ENCODE measurements around the gene KANK2. TPM values are rescaled to one million over a fixed set of nuclear protein-coding genes. Genes with fewer than 3 reads are reported as not detected.
"Not testable (repeated sequence)": the region's sequence is repeated elsewhere in the genome, so short reads cannot be mapped to it uniquely, and the experiment has no call there.

KANK2 gene
- total and polyA plus RNA-seq, 8 donors, result 19.0 to 48.7 (median 28.7) TPM

DNA sequence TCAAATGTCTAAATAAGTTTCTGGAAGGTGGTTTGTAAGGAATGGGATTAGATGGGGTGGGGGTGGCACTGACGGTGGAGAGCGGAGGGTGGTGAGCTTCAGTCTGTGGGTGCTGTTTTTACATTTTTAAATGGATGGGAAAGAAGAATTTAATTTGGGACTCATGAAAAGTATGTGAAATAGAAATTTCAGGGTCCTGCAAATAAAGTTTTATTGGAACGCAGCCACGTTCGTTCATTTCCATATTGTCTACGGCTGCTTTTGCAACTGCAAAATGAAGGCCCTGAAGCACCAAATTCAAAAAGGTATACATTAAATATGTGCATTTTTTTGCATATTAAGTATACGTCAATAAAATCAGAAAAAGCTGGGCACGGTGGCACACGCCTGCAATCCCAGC lies 9.9 kb downstream of the KANK2 start:
- ATAC-seq, result no peak
- H3K36me3 ChIP-seq, result peaks cover 0 to 6% (median 0%) of the 10 kb centered on the region in 3 donors

DNA sequence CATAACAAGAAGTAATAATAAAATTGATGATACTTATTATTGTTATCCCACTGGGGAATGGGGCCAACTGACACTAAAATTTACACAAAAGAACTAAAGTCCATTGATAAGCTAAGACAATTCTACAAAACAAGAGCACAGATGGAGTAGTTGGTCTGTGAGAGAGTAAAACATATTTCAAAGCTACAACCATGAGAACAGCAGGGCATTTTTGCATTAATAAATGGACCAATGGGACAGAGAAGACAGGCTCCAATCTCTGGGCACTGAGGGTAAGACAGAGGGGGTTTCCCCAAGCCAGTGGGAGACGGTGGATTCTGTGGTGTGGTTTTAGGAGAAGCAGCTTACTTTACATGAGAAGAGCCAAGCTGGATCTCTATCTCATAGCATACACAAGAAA lies 14.4 kb downstream of the KANK2 start:
- WGBS, 2 donors, result 94 to 100% methylated on average over 1 of the region's 1 CpG
- Histone ChIP-seq H3K4me1 (peaks cover 0 to 16% (median 0%) of the 10 kb centered on the region in 3 donors), H3K27ac (no peak overlapping the region)

More for the DNA sequence above, 9.9 kb downstream of the KANK2 start:
- FAIRE-seq, result no peak
- TF ChIP-seq, protein P1, sequence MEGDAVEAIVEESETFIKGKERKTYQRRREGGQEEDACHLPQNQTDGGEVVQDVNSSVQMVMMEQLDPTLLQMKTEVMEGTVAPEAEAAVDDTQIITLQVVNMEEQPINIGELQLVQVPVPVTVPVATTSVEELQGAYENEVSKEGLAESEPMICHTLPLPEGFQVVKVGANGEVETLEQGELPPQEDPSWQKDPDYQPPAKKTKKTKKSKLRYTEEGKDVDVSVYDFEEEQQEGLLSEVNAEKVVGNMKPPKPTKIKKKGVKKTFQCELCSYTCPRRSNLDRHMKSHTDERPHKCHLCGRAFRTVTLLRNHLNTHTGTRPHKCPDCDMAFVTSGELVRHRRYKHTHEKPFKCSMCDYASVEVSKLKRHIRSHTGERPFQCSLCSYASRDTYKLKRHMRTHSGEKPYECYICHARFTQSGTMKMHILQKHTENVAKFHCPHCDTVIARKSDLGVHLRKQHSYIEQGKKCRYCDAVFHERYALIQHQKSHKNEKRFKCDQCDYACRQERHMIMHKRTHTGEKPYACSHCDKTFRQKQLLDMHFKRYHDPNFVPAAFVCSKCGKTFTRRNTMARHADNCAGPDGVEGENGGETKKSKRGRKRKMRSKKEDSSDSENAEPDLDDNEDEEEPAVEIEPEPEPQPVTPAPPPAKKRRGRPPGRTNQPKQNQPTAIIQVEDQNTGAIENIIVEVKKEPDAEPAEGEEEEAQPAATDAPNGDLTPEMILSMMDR (IDR thresholded peaks at IDR 0.05), result no peak
- no peak for DNase-seq
- intact Hi-C loops (cut with DNase I), result no loop called here
- Histone ChIP-seq H3K4me3 (no peak overlapping the region), H3K4me1 (peaks cover 0 to 25% (median 0%) of the 10 kb centered on the region in 3 donors), H3K27ac (no peak overlapping the region), H3K27me3 (no peaks in the 10 kb centered on the region), H3K9me3 (no peaks in the 10 kb centered on the region)
- 90 to 97% methylated on average over 9 of the region's 9 CpGs for WGBS, 2 donors

DNA sequence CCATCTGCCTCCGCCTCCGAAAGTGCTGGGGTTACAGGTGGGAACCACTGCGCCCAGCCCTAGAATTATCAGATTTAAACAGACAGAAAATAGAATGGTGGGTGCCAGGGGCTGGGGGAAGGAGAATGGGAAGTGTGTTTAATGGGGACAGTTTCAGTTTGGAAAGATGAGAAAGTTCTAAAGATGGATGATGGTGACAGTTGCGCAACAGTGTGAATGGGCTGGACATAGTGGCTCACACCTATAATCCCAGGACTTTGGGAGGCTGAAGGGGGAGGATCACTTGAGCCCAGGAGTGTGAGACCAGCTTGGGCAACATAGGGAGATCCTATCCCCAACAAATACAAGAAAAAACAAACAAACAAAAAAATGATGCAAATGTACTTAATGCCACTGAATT lies 15.9 kb downstream of the KANK2 start:
- WGBS, 2 donors, result 93 to 95% methylated on average over 4 of the region's 4 CpGs
- Histone ChIP-seq H3K4me3 (no peak overlapping the region), H3K27me3 (no peaks in the 10 kb centered on the region), H3K36me3 (peaks cover 0 to 3% (median 3%) of the 10 kb centered on the region in 3 donors), H3K9me3 (no peaks in the 10 kb centered on the region), H3K4me1 (peaks cover 0 to 16% (median 0%) of the 10 kb centered on the region in 3 donors), H3K27ac (no peak overlapping the region)
- intact Hi-C loops (cut with DNase I), result no loop called here
- FAIRE-seq (no peak), DNase-seq (no peak), ATAC-seq (no peak)
- TF ChIP-seq, protein P1 (IDR thresholded peaks at IDR 0.05), result no peak

More for the DNA sequence above, 14.4 kb downstream of the KANK2 start:
- Histone ChIP-seq H3K36me3 (peaks cover 0 to 3% (median 0%) of the 10 kb centered on the region in 3 donors), H3K4me3 (no peak overlapping the region), H3K27me3 (no peaks in the 10 kb centered on the region), H3K9me3 (no peaks in the 10 kb centered on the region)
- intact Hi-C loops (cut with DNase I), result no loop called here
- ATAC-seq, result no peak
- DNase-seq, result no peak
- TF ChIP-seq, protein P1 (IDR thresholded peaks at IDR 0.05), result no peak
- FAIRE-seq, result no peak

DNA sequence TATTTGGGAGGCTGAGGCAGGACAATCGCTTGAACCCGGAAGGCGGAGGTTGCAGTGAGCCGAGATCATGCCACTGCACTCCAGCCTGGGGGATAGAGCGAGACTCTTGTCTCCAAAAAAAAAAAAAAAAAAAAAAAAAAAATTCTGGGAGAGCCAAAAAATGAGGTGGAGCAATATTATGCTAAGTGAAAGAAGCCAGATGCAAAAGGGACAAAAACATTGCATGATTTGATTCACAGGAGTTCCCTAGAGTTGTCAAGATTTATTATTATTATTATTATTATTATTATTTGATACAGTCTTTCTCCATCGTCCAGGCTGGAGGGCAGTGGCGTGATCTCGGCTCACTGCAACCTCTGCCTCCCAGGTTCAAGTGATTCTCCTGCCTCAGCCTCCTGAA lies 16.4 kb downstream of the KANK2 start:
- ATAC-seq; H3K36me3 ChIP-seq; intact Hi-C loops (cut with DNase I); FAIRE-seq; H3K9me3 ChIP-seq; DNase-seq; H3K4me3 ChIP-seq; H3K27ac ChIP-seq; H3K27me3 ChIP-seq: not testable (repeated sequence)
- H3K4me1 ChIP-seq, result peaks cover 0 to 14% (median 0%) of the 10 kb centered on the region in 3 donors
- 89 to 90% methylated on average over 8 of the region's 8 CpGs for WGBS, 2 donors

DNA sequence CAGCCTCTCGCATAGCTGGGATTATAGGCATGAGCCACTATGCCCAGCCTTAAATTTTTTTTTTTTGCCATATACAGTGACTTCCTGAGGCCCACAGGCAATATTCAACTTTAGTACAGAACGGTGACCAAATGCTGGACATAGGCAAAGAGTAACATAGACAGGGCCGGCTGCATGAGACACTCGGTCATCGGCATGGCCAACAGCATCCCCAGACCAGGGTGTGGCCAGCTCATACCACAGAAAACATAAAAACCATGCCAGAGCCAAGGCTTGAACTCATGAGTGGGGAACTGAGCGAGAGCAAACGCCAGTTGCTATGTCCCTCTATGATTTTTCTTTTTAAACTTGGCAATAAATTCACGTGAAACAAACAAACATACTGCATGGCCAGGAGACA lies 17.0 kb downstream of the KANK2 start:
- Histone ChIP-seq H3K4me1 (peaks cover 0 to 9% (median 0%) of the 10 kb centered on the region in 3 donors), H3K36me3 (peaks cover 0 to 7% (median 3%) of the 10 kb centered on the region in 3 donors), H3K9me3 (no peaks in the 10 kb centered on the region), H3K4me3 (no peak overlapping the region), H3K27me3 (no peaks in the 10 kb centered on the region), H3K27ac (no peak overlapping the region)
- DNase-seq (no peak), ATAC-seq (no peak), FAIRE-seq (no peak)
- intact Hi-C loops (cut with DNase I), result no loop called here
- 83 to 89% methylated on average over 8 of the region's 8 CpGs for WGBS, 2 donors
- TF ChIP-seq, protein P1 (IDR thresholded peaks at IDR 0.05), result no peak

Data from pancreas (tissue), 10 donors.